B cell (primary cell): ENCODE results near the gene UFSP2. TPM values are rescaled to one million over a fixed set of nuclear protein-coding genes. Genes with fewer than 3 reads are reported as not detected.

Experiments
- ATAC-seq: fragments of 200-7000 bp; cut with Tn5 transposase; one replicate; pipeline ENCODE4 v1.10.0; 2021; ENCODE audit warnings: low read depth, mild to moderate bottlenecking, moderate number of reproducible peaks, moderate library complexity
- CTCF ChIA-PET: fragments of 350-600 bp; sonication (Branson Sonifier 250); formaldehyde crosslinking; loops from one replicate; lab custom pipeline; 2021; ENCODE audit warnings: antibody characterized with exemption, inconsistent platforms; lab: Charles Lee
- POLR2A ChIA-PET: fragments of 350-600 bp; sonication (Branson Sonifier 250); formaldehyde crosslinking; loops from one replicate; lab custom pipeline; 2021; ENCODE audit warnings: antibody characterized with exemption; lab: Charles Lee
- DNase-seq: peaks from one replicate; pipeline ENCODE4 v3.0.0; 2013
- H2AFZ ChIP-seq: 2 replicates; pipeline ENCODE4 v1.6.1; 2012; ENCODE audit warnings: mild to moderate bottlenecking, low read depth, low read length; ENCODE audit not compliant: insufficient read depth, poor library complexity, severe bottlenecking
- H3K27ac ChIP-seq, 2 donors: 1 replicate in 1 of 2; 2 replicates in 1 of 2; pipeline ENCODE4 v1.5.1; 2012 to 2013; ENCODE audit warnings: low read length in 2 of 2, mild to moderate bottlenecking in 2 of 2, moderate library complexity in 1 of 2
- H3K27me3 ChIP-seq, 4 experiments: fragments of 200-600 bp in 1 of 4; sonication (generic) in 1 of 4; replicated peaks in 1 of 4; 1 replicate in 2 of 4; 2 replicates in 2 of 4; pipeline versions ENCODE4 v1.6.1 to v1.7.0; 2013 to 2016; ENCODE audit warnings: low read length in 3 of 4, mild to moderate bottlenecking in 2 of 4, mixed read lengths in 1 of 4, moderate library complexity in 1 of 4; ENCODE audit not compliant: insufficient read depth in 4 of 4, control insufficient read depth in 3 of 4; ENCODE audit errors: control extremely low read depth in 1 of 4
- H3K36me3 ChIP-seq, 2 experiments: replicated peaks in 1 of 2; 1 replicate in 1 of 2; 2 replicates in 1 of 2; pipeline versions ENCODE4 v1.6.1 to v1.7.1; 2013; ENCODE audit warnings: low read length in 1 of 2; ENCODE audit not compliant: insufficient read depth in 2 of 2, control insufficient read depth in 1 of 2; ENCODE audit errors: control extremely low read depth in 1 of 2, extremely low read depth in 1 of 2
- H3K4me1 ChIP-seq, 2 donors: fragments of 200-600 bp in 1 of 2; sonication (generic) in 1 of 2; 1 replicate in 1 of 2; 2 replicates in 1 of 2; pipeline versions ENCODE4 v1.5.1 to v1.6.1; 2013 to 2017; ENCODE audit warnings: low read length in 2 of 2; ENCODE audit not compliant: control insufficient read depth in 2 of 2, insufficient read depth in 2 of 2
- H3K4me2 ChIP-seq: replicated peaks from 2 replicates; pipeline ENCODE3; 2012; ENCODE audit warnings: mild to moderate bottlenecking, low read depth, low read length; ENCODE audit not compliant: poor library complexity, severe bottlenecking
- H3K4me3 ChIP-seq, 5 experiments: fragments of 200-600 bp in 1 of 5; sonication (generic) in 1 of 5; 1 replicate in 3 of 5; 2 replicates in 2 of 5; pipeline versions ENCODE4 v1.5.1 to v1.7.0; 2011 to 2016; ENCODE audit warnings: low read length in 4 of 5, mild to moderate bottlenecking in 4 of 5, low read depth in 2 of 5, control low read depth in 1 of 5, moderate library complexity in 1 of 5; ENCODE audit not compliant: insufficient read depth in 1 of 5; ENCODE audit errors: control extremely low read depth in 1 of 5, extremely low read depth in 1 of 5
- H3K79me2 ChIP-seq: fragments of 200-600 bp; sonication (generic); one replicate; pipeline ENCODE4 v1.6.0; 2016; ENCODE audit warnings: low read length; ENCODE audit not compliant: control insufficient read depth, insufficient read depth
- H3K9ac ChIP-seq: fragments of 200-600 bp; sonication (generic); 2 replicates; pipeline ENCODE4 v1.6.1; 2017; ENCODE audit warnings: mild to moderate bottlenecking, low read length, moderate library complexity
- H3K9me3 ChIP-seq, 3 donors: one replicate each; pipeline versions ENCODE4 v1.6.1 to v1.7.1; 2013; ENCODE audit warnings: low read length in 2 of 3; ENCODE audit not compliant: control insufficient read depth in 2 of 3, insufficient read depth in 1 of 3; ENCODE audit errors: control extremely low read depth in 1 of 3
- H4K20me1 ChIP-seq: 2 replicates; pipeline ENCODE4 v1.6.0; 2012; ENCODE audit warnings: mild to moderate bottlenecking, low read length; ENCODE audit not compliant: insufficient read depth, control insufficient read depth, poor library complexity, severe bottlenecking
- H3K27ac Mint-ChIP-seq: one replicate; pipeline ENCODE4 v1.8.0; 2021; ENCODE audit warnings: mixed read lengths
- H3K27me3 Mint-ChIP-seq: one replicate; pipeline ENCODE4 v1.8.0; 2021; ENCODE audit warnings: mixed read lengths
- H3K4me1 Mint-ChIP-seq: one replicate; pipeline ENCODE4 v1.8.0; 2021; ENCODE audit warnings: mixed read lengths
- H3K4me3 Mint-ChIP-seq: one replicate; pipeline ENCODE4 v1.8.0; 2021; ENCODE audit warnings: mixed read lengths
- H3K9me3 Mint-ChIP-seq: one replicate; pipeline ENCODE4 v1.8.0; 2022; ENCODE audit warnings: mixed read lengths; ENCODE audit not compliant: insufficient read depth
- CTCF ChIP-seq: fragments of 200-600 bp; IDR thresholded peaks from one replicate; pipeline ENCODE4 v1.8.0; 2022; ENCODE audit warnings: antibody characterized with exemption, mild to moderate bottlenecking
- EZH2 ChIP-seq: IDR thresholded peaks from 2 replicates; pipeline ENCODE4 v1.6.1; 2012; ENCODE audit warnings: borderline replicate concordance, low read depth, mild to moderate bottlenecking, moderate library complexity, low read length; ENCODE audit not compliant: insufficient read depth, poor library complexity, severe bottlenecking
- WGBS: methylation state at CpG from one replicate; pipeline ENCODE4 v1.1.5; 2013; ENCODE audit warnings: missing lambda C conversion rate; ENCODE audit not compliant: insufficient coverage; 5-methylcytosine and 5-hydroxymethylcytosine counted together
- intact Hi-C: fragments of 100-400 bp; cut with micrococcal nuclease; formaldehyde crosslinking; loops from one replicate; pipeline ENCODE4 v1.10.0; 2022
- polyA plus RNA-seq: library from polyadenylated mRNA; depleted of rRNA; stranded (reverse); fragments of >200 nt; gene quantifications from 2 replicates; pipeline ENCODE4 v1.2.3, GENCODE V29; 2012
- total RNA-seq, 2 donors: library from RNA; stranded (reverse); fragments of 120-200 nt in 1 of 2; gene quantifications; 1 replicate in 1 of 2; 2 replicates in 1 of 2; pipeline versions ENCODE4 v1.2.3 to v1.2.4, GENCODE V29; 2013 to 2022

UFSP2 gene
- total and polyA plus RNA-seq, 2 donors (not counting 1 experiment from before 2014, with no cell fraction given), result 9.5 to 20.6 TPM

GRCh38 chr4:185352741-185353140 is 73.0 kb downstream of the UFSP2 start:
- H3K36me3 ChIP-seq, result peaks cover 2 to 49% of the 10 kb centered on the region in 2 experiments
- H3K27ac ChIP-seq, result no peak overlapping the region
- no peaks in the 10 kb centered on the region for H3K9me3 ChIP-seq
- DNase-seq (no peak), ATAC-seq (no peak)
- H3K27me3 Mint-ChIP-seq, result no peaks in the 10 kb centered on the region
- TF ChIP-seq EZH2, result no peak
- no peak for TF ChIP-seq CTCF
- CTCF ChIA-PET, result no interaction called here
- peaks cover 7% of the 10 kb centered on the region for H3K79me2 ChIP-seq
- 92% methylated on average over 1 of the region's 2 CpGs for WGBS
- no peaks in the 10 kb centered on the region for H3K27me3 ChIP-seq
- intact Hi-C loops, result no loop called here
- no peak overlapping the region for H3K4me2 ChIP-seq
- no peaks in the 10 kb centered on the region for H4K20me1 ChIP-seq
- H2AFZ ChIP-seq, result no peak overlapping the region
- H3K4me3 ChIP-seq, result no peak overlapping the region
- H3K4me3 Mint-ChIP-seq, result no peak overlapping the region
- peaks cover 12 to 24% of the 10 kb centered on the region in 2 donors for H3K4me1 ChIP-seq
- H3K4me1 Mint-ChIP-seq, result peaks cover 29% of the 10 kb centered on the region
- no peak overlapping the region for H3K9ac ChIP-seq
- POLR2A ChIA-PET, result no interaction called here
- H3K9me3 Mint-ChIP-seq, result no peaks in the 10 kb centered on the region
- H3K27ac Mint-ChIP-seq, result peak overlapping the region; percentile 69

- Mint-ChIP-seq H3K27me3 (no peaks in the 10 kb centered on the region), H3K27ac (no peak overlapping the region), H3K4me1 (peaks cover 27% of the 10 kb centered on the region), H3K4me3 (no peak overlapping the region), H3K9me3 (no peaks in the 10 kb centered on the region)
- Histone ChIP-seq H3K9me3 (no peaks in the 10 kb centered on the region), H2AFZ (no peak overlapping the region), H3K4me1 (peaks cover 12 to 24% of the 10 kb centered on the region in 2 donors), H3K9ac (no peak overlapping the region), H3K36me3 (peaks cover 2 to 46% of the 10 kb centered on the region in 2 experiments), H4K20me1 (no peaks in the 10 kb centered on the region), H3K27ac (no peak overlapping the region), H3K27me3 (no peaks in the 10 kb centered on the region), H3K4me3 (no peak overlapping the region), H3K4me2 (no peak overlapping the region), H3K79me2 (peaks cover 7% of the 10 kb centered on the region)
- TF ChIP-seq CTCF, result no peak
- no peak for TF ChIP-seq EZH2
- no peak for ATAC-seq
- intact Hi-C loops, result no loop called here
- POLR2A ChIA-PET, result no interaction called here
- DNase-seq, result peak; percentile 11
- CTCF ChIA-PET, result no interaction called here
- 89% methylated on average over 7 of the region's 7 CpGs for WGBS
These were observed 73.6 kb downstream of the UFSP2 start for GRCh38 chr4:185352202-185352601.
